H1 (cell line): ENCODE results near the gene ADCY9.

Experiments used
- ATF2 ChIP-seq: IDR thresholded peaks from 2 replicates; pipeline ENCODE4 v1.6.1; 2012; ENCODE audit warnings: low read length, inconsistent platforms
- ATF3 ChIP-seq: IDR thresholded peaks from 2 replicates; pipeline ENCODE4 v1.6.1; 2011; ENCODE audit warnings: low read depth, mild to moderate bottlenecking, low read length; ENCODE audit not compliant: insufficient read depth
- CEBPB ChIP-seq: IDR thresholded peaks from 2 replicates; pipeline ENCODE4 v1.6.1; 2012; ENCODE audit warnings: low read depth, low read length
- CHD2 ChIP-seq: IDR thresholded peaks from 2 replicates; pipeline ENCODE4 v1.6.1; 2012; ENCODE audit warnings: low read length, improper control_type of control experiment
- CTCF ChIP-seq, 3 experiments: IDR thresholded peaks; 1 replicate in 2 of 3; 2 replicates in 1 of 3; pipeline versions ENCODE4 v1.5.1 to v1.6.1; 2011; ENCODE audit warnings: low read length in 3 of 3, mild to moderate bottlenecking in 3 of 3, inconsistent platforms in 2 of 3, low read depth in 1 of 3, moderate library complexity in 1 of 3; ENCODE audit not compliant: insufficient read depth in 1 of 3; ENCODE audit errors: control extremely low read depth in 1 of 3
- EP300 ChIP-seq, 2 experiments: IDR thresholded peaks; 1 replicate in 1 of 2; 2 replicates in 1 of 2; pipeline ENCODE4 v1.6.1; 2011 to 2012; ENCODE audit warnings: low read depth in 2 of 2, low read length in 2 of 2, mild to moderate bottlenecking in 2 of 2, borderline replicate concordance in 1 of 2, inconsistent platforms in 1 of 2, moderate library complexity in 1 of 2
- EZH2 ChIP-seq: fragments of 200-600 bp; sonication (generic); IDR thresholded peaks from 2 replicates; pipeline ENCODE4 v1.7.1; 2012; ENCODE audit warnings: low read depth, mild to moderate bottlenecking, moderate library complexity, low read length, inconsistent platforms; ENCODE audit not compliant: severe bottlenecking
- GABPA ChIP-seq: IDR thresholded peaks from 2 replicates; pipeline ENCODE4 v1.6.1; 2011; ENCODE audit warnings: mild to moderate bottlenecking, low read length, moderate library complexity, borderline replicate concordance; ENCODE audit not compliant: insufficient read depth
- POLR2AphosphoS5 ChIP-seq: IDR thresholded peaks from 2 replicates; pipeline ENCODE4 v1.6.1; 2011; ENCODE audit warnings: low read depth, low read length
- TCF12 ChIP-seq: IDR thresholded peaks from 2 replicates; pipeline ENCODE4 v1.6.1; 2011; ENCODE audit warnings: low read depth, mild to moderate bottlenecking, low read length
- TEAD4 ChIP-seq: IDR thresholded peaks from 2 replicates; pipeline ENCODE4 v1.6.1; 2012; ENCODE audit warnings: low read depth, low read length, inconsistent platforms, mixed read lengths
- USF2 ChIP-seq: IDR thresholded peaks from 2 replicates; pipeline ENCODE4 v1.6.1; 2011; ENCODE audit warnings: low read length, improper control_type of control experiment
- ZNF274 ChIP-seq: IDR thresholded peaks from 2 replicates; pipeline ENCODE4 v1.7.0; 2012; ENCODE audit warnings: low read length, borderline replicate concordance; ENCODE audit errors: extremely low read depth

- TF ChIP-seq CTCF (IDR thresholded peaks at IDR 0.05; ENCODE audit: control extremely low read depth in 1 of 3, insufficient read depth in 1 of 3, low read depth in 1 of 3, low read length in 3 of 3), result no peak
- no peak for TF ChIP-seq EZH2
- TF ChIP-seq EP300 (IDR thresholded peaks at IDR 0.05; ENCODE audit: borderline replicate concordance in 1 of 2, low read depth in 2 of 2, low read length in 2 of 2), result no peak
- TF ChIP-seq CEBPB, result no peak
- no peak for TF ChIP-seq USF2
- TF ChIP-seq POLR2AphosphoS5, result no peak
- TF ChIP-seq GABPA, result no peak
- no peak for TF ChIP-seq ATF2
- TF ChIP-seq TCF12, result no peak
- no peak for TF ChIP-seq ZNF274
- no peak for TF ChIP-seq TEAD4
- no peak for TF ChIP-seq CHD2
- no peak for TF ChIP-seq ATF3
Measured at GRCh38 chr16:3977376-3977775, 138.9 kb downstream of the ADCY9 start.
